ENCODE results near the gene SETD4.

- TF ChIP-seq CTCF (IDR thresholded peaks at IDR 0.05) (no peak), POLR2A (IDR thresholded peaks at IDR 0.05) (no peak), EP300 (IDR thresholded peaks at IDR 0.05) (no peak)
Observed at GRCh38 chr21:36023092-36023480, 37.2 kb downstream of the SETD4 start.

All from tibial nerve (tissue), 4 donors.